SIG-M5 treated with dmso at 0.1 percent for 504 hours (cell line): ENCODE data around the gene GINM1.
A peak's percentile ranks its signal among the peaks of the same experiment; 100 is the strongest.

Source experiments
- DNase-seq: peaks from one replicate; lab custom pipeline; 2025; ENCODE audit not compliant: unreplicated experiment; lab: John Stamatoyannopoulos, UW

GINM1 gene, protein sequence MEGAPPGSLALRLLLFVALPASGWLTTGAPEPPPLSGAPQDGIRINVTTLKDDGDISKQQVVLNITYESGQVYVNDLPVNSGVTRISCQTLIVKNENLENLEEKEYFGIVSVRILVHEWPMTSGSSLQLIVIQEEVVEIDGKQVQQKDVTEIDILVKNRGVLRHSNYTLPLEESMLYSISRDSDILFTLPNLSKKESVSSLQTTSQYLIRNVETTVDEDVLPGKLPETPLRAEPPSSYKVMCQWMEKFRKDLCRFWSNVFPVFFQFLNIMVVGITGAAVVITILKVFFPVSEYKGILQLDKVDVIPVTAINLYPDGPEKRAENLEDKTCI

DNA sequence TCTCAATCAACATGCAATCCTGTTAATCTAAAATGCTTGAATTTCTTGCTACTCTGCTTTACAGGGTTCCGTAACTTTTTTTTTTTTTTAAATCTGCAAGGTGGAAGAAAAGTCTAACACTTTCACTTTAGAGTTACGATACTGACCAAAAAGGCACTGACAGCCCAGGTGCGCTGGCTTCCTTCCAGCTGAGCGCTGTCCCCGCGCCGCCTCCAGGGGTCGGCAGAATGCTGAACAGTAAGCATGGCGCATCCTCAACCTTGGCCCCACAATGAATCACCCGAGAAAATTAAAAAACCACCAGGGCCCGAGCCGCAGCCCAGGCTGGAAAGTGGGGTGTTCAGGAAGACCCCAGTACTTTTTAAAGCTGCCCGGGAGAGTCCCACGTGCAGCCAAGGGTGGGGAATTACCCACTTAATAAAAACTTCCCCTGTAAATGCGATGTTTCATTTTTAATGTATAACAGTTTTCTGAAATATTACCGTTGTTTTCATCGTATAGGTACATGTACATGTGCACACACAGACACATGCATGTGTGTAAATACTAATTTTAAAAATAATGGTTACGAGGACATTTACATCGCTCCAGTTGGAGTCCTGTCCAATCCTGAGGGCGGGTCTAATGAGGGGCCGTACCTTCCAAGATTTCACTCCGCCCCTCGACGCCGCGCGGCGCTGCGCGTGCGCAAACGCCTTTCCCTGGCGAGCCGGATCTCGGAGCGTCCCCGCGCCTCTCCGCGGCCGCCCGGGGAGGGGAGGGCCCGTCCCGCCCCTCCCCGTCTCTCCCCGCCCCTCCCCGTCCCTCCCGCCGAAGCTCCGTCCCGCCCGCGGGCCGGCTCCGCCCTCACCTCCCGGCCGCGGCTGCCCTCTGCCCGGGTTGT, at the start of gene GINM1:
TSS of gene GINM1 (plus strand) at position 849 of the 883 bp plus-strand sequence. CDS start 40 bp downstream, outside the sequence.
- peak; percentile 77 for DNase-seq

DNA sequence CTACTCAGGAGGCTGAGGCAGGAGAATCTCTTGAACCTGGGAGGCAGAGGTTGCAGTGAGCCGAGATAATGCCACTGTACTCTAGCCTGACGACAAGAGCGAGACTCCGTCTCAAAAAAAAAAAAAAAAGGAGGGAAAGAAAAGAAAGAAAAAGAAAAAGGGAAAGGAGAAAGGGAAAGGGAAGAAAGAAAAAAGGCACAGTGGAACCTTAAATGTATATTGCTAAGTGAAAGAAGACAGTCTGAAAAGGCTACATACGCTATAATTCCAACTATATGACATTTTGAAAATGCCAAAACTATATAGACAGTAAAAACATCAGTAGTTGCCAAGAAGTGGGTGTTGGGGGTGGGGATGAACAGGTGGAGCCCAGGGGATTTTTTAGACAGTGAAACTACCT, 36.5 kb upstream of the GINM1 start:
- DNase-seq, result no peak

DNA sequence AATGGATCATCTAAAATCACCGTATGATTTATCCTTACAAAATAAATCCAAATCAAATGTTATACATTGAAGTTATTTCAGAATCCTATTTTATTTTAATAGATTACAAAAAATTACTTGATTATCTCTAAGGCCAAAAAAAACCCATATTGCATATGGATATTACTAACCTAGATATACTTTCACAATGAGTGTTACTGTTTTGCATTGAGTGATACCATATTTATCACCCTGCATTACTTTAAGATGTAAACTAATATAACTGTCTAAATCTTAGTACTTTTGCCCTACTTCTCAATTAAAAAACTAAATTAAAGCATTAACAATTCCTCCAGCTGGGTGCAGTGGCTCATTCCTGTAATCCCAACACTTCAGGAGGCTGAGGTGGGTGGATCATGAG, 31.4 kb upstream of the GINM1 start:
- DNase-seq, result no peak

DNA sequence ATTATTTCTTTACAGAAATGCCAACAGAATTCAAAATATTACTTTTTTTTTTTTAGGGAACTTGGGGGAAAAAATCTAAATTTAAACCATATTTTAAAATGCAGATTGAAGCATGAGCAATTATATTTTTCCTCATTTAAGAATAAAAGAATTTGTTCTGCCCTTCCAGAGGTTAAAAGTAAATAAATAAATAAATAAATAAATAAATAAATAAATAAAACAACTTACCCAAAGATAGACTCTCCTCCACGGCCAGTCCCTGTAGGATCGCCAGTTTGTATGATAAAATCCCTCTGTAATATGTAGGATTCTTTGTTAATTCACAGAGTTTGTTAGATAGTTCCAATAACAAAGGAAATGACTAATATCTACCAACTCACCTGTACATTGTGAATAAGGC, 25.0 kb upstream of the GINM1 start:
- DNase-seq, result no peak

DNA sequence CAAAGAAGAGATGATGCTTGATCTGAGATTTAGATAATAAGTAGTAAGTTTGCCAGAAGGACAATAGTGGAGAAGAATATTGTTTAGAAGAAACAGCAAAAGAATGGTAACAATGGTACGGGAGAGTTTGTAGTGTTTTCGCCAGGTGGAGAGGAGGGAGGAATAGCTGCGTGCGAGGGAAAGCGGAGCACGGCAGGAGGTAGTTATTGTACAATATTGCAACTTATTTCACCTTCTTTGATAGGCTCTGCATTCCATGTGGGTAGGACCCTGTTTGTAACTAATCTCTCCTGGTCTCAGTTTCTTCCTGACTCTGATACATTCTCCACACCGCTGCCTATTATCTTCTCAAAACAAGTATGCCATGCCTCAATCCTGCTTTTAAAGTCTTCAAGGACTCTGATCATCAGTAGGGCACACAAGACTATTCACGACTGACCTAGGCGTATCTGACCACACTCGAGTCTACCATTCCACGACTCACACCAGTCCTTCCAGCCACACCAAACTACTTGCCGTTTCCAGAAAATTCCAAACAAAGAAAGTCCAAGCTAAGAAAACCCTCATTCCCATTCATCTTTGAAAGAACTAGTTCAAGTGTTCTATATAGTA, 21.4 kb upstream of the GINM1 start:
- DNase-seq, result no peak

DNA sequence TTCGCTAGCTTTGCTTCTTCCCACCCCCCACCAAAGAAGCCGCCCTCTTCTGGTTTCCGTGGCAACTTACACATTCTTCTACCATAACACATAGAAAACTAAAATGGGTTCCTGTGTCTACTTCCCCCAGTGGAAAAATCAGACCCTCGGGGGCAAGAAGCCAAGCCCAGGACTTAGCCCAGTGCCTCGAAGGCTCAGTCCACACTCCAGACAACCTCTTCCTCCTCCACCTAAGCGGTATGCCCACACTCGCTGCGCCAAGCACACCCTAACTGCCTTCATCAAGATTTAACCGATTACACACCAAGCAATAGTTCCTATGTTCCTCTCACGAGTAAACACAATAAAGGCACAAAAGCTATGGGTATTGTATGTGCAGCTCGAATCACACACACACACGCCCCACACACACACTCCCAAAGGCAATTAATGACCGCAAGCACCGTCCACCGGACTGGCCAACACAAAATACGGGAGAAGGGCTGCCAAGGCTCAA, 20.9 kb upstream of the GINM1 start:
- DNase-seq, result peak; percentile 73

DNA sequence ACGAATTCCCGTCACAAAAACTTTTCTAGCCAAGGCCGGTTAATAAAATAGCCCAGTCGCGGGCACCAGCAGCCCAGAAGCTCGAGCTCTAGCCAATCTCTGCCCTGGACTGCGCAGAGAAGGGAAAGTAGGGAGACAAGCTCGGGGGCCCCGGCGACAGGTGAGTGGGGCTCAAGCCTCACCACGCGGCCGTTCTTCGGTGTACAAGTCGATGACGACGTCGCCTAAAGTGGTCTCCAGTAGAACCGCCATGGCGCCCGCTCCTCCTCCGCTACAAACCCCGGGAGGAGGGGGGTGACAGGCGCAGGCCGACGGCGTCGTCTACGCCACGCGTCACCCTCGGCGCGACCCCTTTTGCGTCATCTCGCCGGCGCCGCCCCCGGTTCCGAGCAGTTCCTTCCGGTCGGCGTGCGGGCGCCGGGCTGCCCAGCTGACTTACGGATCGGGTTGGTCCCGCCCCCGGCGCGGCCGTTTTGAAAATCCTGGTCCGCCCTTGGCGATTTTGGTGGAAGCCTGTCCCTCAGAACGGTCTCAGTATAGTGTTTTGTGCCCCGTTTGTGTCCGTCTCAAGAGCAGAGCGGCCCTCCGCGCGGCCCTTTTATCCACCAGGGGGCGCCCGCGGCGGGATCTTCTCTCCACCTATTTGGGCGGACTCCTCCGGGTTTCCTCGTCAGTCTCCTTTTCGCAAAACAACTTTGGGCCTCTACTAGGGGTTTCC, 20.3 kb upstream of the GINM1 start, which contains the start of gene PPIL4:
TSS of gene PPIL4 (minus strand) at position 290 of the 718 bp plus-strand sequence. CDS start at position 252, 38 bp downstream.
- DNase-seq, result peak; percentile 89

DNA sequence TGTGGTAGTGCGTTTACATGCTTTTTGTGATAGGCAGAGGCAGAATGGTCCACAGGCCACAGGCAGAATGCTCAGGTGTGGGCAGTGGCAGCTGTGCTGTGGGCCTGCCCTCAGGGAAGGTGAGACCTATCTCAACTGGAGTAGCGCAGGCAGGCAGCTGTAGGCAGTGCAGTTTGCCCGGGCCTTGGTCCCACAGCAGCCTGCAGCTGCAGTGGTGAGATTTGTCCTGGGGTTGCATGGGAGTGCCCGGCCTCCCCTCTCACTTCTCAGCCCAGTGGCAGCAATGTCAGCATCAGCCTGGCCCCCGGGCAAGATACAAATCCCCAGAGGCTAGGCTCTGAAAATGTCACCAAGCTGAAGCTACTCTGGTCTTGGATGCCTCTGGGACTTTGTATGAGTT, 14.3 kb upstream of the GINM1 start:
- no peak for DNase-seq

DNA sequence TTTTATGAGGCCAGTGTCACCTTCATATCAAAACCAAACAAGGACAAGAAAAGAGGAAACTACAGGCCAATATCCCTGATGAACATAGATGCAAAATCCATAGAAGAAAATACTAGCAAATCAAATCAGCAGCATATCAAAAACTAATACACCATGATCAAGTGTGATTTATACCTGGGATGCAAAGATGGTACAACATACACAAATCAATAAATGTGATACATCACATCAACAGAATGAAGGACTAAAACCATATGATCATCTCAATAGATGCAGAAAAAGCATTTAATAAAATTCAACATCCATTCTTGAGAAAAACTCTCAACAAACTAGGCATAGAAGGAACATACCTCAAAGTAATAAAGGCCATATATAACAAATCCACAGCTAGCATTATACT, 8.1 kb upstream of the GINM1 start:
- DNase-seq, result no peak

DNA sequence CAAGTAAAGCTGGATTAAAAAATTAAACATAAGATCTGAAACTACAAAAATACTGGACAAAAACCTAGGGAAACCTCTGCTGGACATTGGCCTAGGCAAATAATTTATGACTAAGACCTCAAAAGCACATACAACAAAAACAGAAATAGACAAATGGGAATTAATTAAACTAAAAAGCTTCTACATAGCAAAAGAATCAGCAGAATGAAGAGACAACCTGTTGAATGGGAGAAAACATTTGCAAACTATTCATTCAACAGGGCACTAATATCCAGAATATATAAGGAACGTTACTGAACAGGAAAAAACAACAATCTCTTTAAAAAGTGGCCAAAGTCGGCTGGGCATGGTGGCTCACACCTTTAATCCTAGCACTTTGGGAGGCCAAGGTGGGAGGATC, 6.8 kb upstream of the GINM1 start:
- DNase-seq, result no peak

DNA sequence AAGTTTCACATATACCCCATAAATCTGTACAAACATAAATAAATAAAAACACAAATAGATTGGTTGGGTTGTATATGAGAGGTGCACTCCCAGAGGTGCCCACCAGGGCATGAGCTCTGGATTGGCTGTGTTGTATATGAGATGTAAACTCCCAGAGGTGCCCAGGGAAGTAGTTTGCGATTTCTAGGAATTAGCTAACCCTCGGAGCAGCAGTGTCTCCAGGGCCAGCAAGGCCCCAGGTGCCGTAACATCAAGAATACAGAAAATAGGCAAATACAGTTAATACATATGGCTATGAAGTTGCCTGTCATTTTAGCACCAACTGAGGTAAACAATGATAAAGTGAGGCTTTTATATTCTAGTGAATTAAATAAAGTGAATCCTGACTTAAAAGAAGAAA, 5.4 kb upstream of the GINM1 start:
- DNase-seq, result no peak

DNA sequence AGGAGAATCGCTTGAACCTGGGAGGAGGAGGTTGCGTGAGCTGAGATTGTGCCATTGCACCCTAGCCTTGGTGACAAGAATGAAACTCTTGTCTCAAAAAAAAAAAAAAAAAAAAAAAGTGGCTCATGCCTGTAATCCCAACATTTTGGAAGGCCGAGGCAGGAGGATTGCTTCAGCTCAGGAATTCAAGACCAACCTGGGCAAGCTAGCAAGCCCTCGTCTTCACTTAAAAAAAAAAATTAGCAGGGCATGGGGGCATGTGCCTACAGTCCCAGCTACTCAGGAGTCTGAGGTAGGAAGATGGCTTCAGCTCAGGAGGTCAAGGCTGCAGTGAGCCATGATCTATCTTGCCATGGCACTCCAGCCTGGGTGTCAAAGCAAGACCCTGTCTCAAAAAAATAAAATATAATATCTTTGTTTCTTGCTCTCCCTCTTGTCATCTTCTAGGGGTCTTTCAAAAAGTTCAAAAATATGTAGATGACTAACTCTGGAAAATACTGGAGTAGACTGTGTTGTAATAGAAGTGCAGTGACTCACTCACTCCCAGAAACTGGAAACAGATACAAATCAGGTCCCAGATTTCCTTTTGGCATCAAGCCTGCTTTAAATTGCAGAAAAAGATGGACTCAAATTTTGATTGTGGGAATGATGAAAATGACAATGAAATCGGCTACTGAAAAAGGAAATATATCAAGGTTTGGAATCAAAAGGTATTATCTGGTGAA, 2.8 kb upstream of the GINM1 start:
- no peak for DNase-seq

DNA sequence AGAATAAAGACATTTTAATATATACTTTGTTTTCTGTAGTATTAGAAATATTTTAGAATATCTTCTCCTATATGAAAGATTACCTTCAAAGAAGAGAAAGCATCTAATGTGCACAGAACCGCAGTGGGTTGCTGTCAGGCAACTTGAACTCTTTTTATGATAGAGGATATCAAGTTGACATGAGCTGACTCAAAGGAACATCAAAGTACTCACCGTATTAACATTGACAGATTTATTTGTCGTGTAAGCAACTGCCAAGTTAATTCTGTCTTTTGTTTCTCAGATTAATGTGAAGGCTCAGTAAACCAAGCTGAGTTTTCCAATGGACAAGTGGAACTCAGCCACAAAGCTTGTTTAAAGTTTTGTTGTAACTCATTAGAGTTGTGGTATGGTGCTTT, 2.2 kb upstream of the GINM1 start:
- no peak for DNase-seq

DNA sequence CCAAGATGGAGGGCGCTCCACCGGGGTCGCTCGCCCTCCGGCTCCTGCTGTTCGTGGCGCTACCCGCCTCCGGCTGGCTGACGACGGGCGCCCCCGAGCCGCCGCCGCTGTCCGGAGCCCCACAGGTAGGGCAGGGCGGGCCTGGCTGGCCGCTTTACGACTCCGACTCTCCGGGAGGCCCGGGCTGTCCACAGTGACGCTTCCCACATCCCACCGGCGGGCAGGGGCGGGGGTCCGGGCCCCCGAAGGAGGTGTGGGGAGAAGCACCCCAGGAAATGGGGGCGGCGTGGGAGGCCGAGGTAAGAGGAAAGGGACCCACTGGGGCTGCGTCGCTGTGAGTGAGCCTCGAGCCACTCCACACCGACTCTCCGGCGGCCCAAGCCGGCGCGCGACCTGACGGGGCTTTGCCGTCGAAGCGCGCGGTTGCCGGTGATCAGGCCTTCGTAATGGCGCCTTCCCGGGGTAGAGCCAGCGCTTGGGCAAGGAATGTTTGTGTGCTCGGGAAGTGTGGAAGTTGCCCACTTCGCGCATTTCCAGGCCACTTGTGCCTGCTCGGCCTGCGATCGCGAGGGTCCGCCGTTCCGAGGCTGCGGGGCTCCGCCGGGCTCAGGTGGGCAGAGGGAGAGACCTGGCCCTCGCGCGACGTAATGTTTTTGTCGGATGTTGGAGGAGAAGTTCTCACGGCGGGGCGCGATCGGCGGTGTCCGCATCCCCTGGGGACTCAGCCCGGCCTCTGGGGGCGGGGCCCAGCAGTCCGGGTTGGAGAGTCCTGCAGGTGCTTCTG, 427 bp downstream of the GINM1 start:
- peak; percentile 29 for DNase-seq

DNA sequence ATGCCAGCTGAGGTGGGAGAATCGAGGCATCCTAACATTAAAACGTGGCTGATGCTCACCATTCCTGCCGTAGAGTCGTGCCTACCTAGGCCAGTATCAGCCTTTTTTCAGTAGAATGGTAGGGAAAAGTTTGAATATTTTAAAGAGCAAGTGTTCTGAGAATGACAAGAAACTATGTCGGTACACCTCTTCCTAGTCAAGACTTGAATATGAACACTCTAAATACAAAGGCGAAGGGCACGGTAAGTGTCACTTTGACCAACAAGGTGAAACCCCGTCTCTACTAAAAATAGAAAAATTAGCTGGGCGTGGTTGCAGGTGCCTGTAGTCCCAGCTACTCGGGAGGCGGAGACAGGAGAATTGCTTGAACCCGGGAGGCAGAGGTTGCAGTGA, 1.0 kb downstream of the GINM1 start:
- DNase-seq, result no peak

DNA sequence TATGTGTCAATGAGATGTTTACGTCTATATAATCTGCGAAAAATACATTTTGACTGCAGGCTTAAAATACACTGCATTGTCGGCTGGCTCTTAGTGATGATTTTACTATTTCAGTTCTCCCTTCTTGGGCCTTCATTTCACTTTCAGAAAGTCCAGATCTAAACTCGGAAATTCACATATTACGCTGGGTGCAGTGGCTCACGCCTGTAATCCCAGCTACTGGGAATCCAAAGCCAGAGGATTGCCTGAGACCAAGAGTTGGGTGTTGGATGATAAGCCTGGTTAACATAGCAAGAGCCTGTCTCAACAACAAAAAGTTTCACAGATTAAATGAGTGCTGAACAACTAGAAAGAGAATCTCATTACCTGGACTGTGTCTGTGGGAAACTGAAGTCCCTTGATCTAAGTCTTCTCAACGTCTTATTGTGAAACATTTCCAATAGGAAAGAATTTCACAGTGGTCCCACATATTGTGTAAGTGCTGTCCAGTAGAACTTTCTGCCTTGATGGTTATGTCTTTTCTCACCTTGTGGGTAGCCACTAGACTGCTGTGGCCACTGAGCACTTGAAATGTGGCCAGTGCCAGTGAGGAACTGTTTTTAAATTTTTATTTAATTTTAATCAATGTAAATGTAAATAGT, 1.9 kb downstream of the GINM1 start:
- no peak for DNase-seq

DNA sequence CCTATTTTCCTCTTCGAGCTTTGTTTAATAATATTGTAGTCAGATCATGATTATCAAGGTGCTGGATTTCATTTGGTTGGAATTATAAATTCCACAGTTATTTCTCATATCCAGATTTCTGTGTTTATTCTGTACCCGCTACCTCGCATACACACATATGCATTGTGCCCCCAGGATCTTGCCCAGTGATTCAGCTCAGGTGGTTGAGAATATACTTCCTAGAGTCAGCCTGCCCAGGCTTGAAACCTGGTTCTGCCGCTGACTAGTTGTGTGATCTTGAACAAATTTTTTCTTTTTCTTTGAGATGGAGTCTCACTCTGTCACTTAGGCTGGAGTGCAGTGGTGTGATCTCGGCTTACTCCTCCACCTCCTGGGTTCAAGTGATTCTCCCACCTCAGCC, 14.7 kb downstream of the GINM1 start:
- no peak for DNase-seq

DNA sequence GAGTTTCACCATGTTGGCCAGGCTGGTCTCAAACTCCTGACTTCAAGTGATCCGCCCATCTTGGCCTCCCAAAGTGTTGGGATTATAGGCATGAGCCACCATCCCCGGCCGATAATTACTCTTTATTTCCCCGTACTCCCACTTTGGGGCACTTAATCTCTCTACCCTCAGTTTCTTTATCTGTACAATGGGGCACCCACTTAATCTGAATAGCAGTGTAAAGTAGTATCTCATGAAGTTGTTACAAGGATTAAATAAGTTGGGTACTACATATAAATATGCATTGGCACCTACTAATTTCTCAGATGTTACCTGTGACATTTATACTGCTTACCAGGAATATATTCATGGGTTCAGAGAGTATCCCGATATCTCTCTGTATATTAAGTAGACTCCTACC, 15.2 kb downstream of the GINM1 start:
- DNase-seq, result no peak

DNA sequence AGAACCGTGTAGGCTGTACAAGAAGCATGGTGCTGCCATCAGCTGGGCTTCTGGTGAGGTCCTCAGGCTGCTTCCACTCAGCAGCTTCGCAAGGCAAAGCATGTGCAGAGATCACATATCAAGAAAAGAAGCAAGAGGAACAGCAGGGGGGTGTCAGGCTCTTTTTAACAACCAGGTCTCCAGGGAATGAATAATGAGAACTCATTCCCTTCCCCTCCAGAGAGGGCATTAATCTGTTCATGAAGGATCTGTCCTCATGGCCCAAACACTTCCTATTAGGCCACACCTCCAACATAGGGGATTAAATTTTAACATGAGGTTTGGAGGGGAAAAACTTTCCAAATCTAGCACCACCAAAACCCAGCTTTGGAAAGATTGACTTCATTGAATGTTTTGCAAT, 20.0 kb downstream of the GINM1 start:
- DNase-seq, result no peak
